Left renal pelvis (tissue), 4 donors: ENCODE results near the gene RTN4IP1. TPM values are rescaled to one million over a fixed set of nuclear protein-coding genes. Genes with fewer than 3 reads are reported as not detected.

Source experiments
- DNase-seq, 4 donors: peaks; one replicate each; pipeline ENCODE4 v3.0.0-alpha.2; 2013; ENCODE audit warnings: low read depth in 4 of 4, low spot score in 3 of 4
- polyA plus RNA-seq, 4 donors: library from polyadenylated mRNA; unstranded; fragments of 120-200 nt; gene quantifications; one replicate each; pipeline ENCODE4 v1.2.1, GENCODE V29; 2013; ENCODE audit not compliant: insufficient read length in 4 of 4

Gene RTN4IP1, protein sequence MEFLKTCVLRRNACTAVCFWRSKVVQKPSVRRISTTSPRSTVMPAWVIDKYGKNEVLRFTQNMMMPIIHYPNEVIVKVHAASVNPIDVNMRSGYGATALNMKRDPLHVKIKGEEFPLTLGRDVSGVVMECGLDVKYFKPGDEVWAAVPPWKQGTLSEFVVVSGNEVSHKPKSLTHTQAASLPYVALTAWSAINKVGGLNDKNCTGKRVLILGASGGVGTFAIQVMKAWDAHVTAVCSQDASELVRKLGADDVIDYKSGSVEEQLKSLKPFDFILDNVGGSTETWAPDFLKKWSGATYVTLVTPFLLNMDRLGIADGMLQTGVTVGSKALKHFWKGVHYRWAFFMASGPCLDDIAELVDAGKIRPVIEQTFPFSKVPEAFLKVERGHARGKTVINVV
- 10 to 100 TPM in 2 of 4 donors, 1 to 10 TPM in 2; 4.9 to 10.4 (median 10.1) TPM for polyA plus RNA-seq

DNA sequence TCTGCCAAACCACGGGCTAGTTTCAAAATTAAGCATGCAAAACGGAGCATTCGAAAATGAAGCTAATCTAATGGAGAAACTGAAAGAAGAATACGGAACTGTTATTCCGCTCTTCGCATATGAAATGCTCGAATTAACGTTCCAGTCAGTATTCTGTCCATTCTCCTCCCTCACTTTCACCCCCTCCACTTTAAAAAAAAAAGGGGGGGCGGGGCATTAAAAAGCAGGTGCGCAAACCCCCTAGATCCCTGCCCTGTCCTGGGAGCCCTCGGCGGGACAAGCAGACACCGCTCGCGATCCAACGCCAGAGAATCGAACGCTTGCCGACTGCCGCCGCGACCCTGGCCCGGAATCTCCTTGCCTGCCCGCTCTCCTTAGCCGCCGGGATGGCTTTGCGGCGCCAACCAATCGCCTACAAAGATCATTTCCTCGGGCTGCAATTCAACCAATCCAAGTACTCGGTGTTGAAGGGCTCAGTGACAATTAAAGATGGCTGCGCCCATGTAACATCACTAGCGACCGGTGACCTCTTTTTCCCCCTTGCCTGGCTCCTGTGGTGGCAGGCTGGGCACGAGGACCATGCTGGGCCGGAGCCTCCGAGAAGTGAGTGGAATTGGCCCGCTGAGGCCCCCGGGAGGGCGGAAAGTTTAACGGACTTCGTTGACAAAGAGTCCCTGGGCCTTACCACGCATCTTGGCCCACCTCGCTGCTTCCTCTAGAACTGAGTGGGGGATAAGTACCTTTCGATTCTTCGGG is at the start of gene RTN4IP1, which contains the start of gene QRSL1:
Gene RTN4IP1 (minus strand): TSS at position 396 of the 756 bp plus-strand sequence. CDS start 477 bp downstream, outside the sequence.
Gene QRSL1 (plus strand): TSS at position 476 of the 756 bp plus-strand sequence. CDS start 104 bp downstream, at position 580.
- DNase-seq = peak; percentile 87 to 94 (median 92)

DNA sequence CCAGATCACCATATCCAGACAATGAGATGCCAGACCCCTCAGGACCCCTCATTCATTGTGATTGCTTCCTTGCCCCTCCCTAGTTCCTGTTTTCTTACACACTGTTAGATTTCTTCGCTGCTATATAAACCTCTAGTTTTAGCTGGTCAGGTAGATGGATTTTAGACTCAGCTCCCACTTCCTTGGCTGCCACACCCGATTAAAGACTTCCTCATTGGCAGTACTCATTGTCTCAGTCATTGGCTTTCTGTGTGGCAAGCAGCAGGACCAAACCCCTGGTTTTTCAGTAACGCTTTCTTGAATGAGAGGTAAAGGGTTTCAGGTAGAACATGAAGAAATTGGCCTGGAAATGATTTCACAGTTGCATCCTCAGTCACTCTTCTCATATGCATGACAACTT is 48.0 kb upstream of the RTN4IP1 start:
- no peak for DNase-seq

DNA sequence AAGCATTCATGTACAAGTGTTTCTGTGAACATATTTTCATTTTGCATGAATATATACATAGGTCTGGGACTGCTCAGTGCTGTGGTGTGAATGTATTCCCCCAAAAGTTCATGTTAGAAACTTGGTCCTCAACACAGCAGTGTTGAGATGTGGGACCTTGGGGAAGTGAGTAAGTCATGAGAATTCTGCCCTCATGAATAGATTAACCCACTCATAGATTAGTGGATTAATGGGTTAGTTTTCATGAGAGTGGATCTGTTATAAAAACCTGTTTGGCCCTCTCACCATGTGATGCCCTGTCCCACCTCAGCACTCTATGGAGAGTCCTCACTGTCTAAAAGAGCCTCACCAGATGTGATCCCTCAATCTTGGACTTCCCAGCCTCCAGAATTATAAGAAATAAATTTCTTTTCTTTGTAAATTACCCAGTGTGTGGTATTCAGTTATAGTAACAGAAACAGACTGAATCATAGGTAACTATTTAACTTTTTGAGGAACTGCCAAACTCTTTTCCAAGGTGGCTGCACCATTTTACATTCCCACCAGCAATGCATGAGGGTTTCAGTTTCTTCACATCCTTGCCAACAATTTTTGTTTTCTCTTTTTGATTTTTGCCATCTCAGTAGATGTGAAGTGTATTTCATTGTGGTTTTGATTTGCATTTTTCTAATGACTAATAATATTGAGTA is 45.4 kb upstream of the RTN4IP1 start:
- DNase-seq = no peak

GRCh38 chr6:106671651-106672050 is 42.4 kb upstream of the RTN4IP1 start:
- DNase-seq = no peak

GRCh38 chr6:106670236-106670635 is 40.9 kb upstream of the RTN4IP1 start:
- no peak for DNase-seq

DNA sequence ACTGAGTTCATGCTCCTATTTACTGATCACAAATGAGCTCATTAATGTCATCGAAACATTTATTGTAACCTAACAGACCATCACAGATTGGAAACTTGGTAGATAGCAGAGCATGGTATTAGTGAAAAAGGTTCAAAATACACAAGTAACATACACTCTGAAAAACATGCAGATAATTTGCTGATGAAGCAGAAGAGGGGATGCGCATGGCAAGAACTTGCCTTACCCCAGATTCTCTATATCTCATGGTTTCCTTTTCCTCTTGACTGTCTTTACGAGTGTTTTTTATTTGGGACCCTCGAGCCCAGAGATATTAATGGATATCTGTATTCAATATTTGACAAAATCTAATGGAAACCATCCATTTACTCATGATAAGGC is 37.7 kb upstream of the RTN4IP1 start:
- DNase-seq = no peak

DNA sequence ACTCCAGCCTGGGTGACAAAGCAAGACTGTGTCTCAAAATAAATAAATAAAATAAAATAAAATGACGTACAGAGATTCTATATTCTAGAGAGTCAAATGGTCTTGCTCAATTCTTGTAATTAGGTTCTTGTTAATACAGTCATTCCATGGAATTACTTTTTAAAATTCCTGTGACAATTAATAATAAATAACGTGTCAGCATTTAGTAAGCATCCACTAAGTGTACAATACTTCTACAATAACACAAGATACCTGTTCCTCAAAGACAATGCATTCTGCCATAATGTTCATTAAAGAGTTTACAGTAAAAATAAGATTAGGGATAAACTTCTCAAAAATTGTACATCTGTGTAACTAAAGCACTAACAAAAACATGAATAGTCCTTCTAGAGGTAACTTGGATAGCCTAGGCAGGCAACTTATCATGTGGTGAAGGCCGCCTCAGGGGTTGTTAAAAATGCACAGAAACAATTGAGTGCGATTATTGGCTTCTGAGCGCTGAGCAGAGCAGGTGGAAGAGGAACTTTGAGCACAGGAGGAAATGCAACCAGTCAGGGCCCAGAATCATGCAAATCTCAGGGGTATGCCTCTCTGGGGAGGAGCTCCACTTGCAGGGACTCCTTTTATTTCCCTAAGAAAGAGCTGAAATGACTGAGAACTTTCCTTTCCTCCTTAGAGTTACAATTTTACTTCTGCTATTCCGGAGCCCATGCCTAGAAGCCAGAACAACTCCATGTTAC is 37.2 kb upstream of the RTN4IP1 start:
- no peak for DNase-seq

- no peak for DNase-seq
Measured at GRCh38 chr6:106662458-106662857, 33.2 kb upstream of the RTN4IP1 start.

- DNase-seq = no peak
Measured at GRCh38 chr6:106659859-106660258, 30.6 kb upstream of the RTN4IP1 start.

- no peak for DNase-seq
Measured at GRCh38 chr6:106658469-106658868, 29.2 kb upstream of the RTN4IP1 start.

GRCh38 chr6:106648651-106649308 is 19.5 kb upstream of the RTN4IP1 start:
- no peak for DNase-seq

GRCh38 chr6:106643061-106643460 is 13.8 kb upstream of the RTN4IP1 start:
- no peak for DNase-seq

- DNase-seq = no peak
Measured at GRCh38 chr6:106642476-106642875, 13.2 kb upstream of the RTN4IP1 start.

- DNase-seq = no peak
Measured at GRCh38 chr6:106639812-106640211, 10.5 kb upstream of the RTN4IP1 start.

DNA sequence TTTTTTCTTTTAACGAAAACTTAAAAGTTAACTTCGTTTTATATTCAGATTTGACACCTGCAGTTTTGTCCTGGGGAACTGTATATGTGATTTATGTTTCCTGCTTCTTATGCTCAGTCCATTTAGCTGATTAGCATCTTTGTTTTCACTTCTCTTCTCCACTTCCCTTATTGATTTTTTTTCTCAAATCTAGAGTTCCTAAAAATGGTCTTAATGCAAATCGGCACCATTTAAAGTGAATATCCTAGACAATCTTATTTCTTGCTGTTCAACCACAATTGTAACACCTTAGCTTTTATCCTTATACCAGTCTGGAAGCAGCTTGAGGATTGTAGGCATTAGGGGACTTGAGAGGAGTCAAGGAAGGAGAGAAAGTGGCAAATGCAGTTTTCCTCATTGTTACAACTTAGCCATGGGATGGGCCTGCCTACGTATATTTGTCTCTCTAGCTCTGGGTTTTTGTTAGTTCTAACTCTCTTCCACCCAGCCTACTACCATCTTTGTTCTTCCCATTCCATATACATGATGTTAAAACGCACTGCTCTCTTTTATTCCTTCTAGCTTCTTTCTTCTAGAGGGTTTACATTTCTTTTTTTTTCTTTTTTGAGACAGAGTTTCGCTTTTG is 8.5 kb upstream of the RTN4IP1 start:
- DNase-seq = no peak

DNA sequence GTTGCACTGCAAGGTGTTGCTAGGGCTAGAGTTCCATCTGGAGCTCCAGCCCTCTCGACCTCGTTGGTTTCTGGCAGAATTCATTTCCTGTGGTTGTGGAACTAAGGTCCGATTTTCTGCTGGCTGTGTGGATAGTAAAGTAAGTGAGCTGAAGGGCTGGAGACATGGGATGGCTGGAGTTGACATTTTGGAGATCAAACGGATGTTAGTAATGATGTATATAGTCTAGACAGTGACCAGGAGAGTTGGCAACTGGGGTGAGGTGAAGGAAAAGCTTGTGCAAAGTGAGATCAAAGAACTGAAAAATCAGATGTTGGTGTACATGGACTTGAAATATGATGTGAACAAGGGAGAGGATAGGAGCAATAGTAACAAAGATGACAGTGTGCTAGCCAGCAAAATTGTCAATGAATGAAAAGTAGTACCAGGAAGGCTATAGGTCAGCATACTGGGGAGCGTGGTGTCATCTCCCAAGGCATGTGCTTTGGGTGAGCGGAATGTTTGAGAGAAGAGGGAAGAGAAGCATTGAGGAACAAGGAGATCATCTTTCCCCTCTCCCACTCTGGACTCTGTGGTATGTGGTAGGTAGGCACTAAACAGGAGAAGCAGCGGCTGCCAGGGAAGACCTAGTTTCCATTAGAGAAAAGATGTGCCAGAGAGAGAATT is 7.9 kb upstream of the RTN4IP1 start:
- DNase-seq = no peak

GRCh38 chr6:106634565-106634964 is 5.3 kb upstream of the RTN4IP1 start:
- no peak for DNase-seq

DNA sequence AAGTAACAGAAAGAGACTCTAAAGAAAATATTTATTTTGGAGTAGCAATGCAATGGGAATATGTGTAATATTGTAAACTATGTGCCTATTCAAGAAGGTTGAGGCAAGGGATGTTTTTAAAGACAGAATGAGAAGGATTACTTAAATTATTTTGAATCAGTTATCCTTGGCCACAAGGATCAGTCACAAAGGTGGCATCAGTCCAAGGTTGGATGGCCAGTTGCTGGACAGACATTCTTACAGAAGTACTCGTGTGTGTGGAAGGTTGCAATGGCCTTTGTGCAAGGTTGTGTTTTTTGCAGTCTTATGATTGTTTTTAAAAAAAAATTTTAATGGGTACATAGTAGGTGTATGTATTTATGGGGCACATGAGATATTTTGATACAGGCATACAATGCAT is 2.0 kb upstream of the RTN4IP1 start:
- DNase-seq = no peak

GRCh38 chr6:106630366-106630765 is 1.1 kb upstream of the RTN4IP1 start:
- no peak for DNase-seq
